HepG2 (cell line): ENCODE results near the gene ACP2. TPM values are rescaled to one million over a fixed set of nuclear protein-coding genes. Genes with fewer than 3 reads are reported as not detected.

Experiments used
- AGO2 ChIP-seq: fragments of 200-400 bp; formaldehyde crosslinking; optimal IDR thresholded peaks from 2 replicates; pipeline ENCODE3; 2017; ENCODE audit warnings: mild to moderate bottlenecking, low read depth, low read length, moderate library complexity
- ARNTL ChIP-seq: sonication (generic); formaldehyde crosslinking; IDR thresholded peaks from 2 replicates; pipeline ENCODE4 v1.4.0; 2020; ENCODE audit warnings: mild to moderate bottlenecking, missing genetic modification reagents
- CTCF ChIP-seq: sonication (generic); formaldehyde crosslinking; IDR thresholded peaks from 2 replicates; pipeline ENCODE4 v1.5.0; 2020; ENCODE audit warnings: mild to moderate bottlenecking, missing genetic modification reagents, moderate library complexity
- ESRRA ChIP-seq: sonication (generic); formaldehyde crosslinking; IDR thresholded peaks from 2 replicates; pipeline ENCODE4 v1.5.1; 2020; ENCODE audit warnings: mild to moderate bottlenecking, low read depth, missing genetic modification reagents
- ETV5 ChIP-seq: IDR thresholded peaks from 2 replicates; pipeline ENCODE4 v1.6.1; 2018; ENCODE audit warnings: missing biosample characterization, missing genetic modification reagents, inconsistent platforms, borderline replicate concordance
- FOXO4 ChIP-seq: sonication (generic); formaldehyde crosslinking; conservative IDR thresholded peaks from 2 replicates; pipeline ENCODE4 v1.8.1; 2023; ENCODE audit warnings: missing genetic modification reagents
- GABPB1 ChIP-seq: IDR thresholded peaks from 2 replicates; pipeline ENCODE4 v1.6.1; 2016; ENCODE audit warnings: mild to moderate bottlenecking, missing genetic modification reagents, moderate library complexity, missing compliant biosample characterization
- GPN1 ChIP-seq: sonication (generic); formaldehyde crosslinking; IDR thresholded peaks from 2 replicates; pipeline ENCODE4 v1.5.1; 2020; ENCODE audit warnings: missing genetic modification reagents, borderline replicate concordance
- LCORL ChIP-seq, 2 experiments: fragments of 450-650 bp in 1 of 2; sonication (generic) in 1 of 2; formaldehyde crosslinking in 1 of 2; IDR thresholded peaks; 2 replicates each; pipeline versions ENCODE4 v1.5.0 to v1.6.1; 2017 to 2020; ENCODE audit warnings: antibody characterized with exemption in 1 of 2, missing genetic modification reagents in 1 of 2
- NAIF1 ChIP-seq: sonication (generic); formaldehyde crosslinking; IDR thresholded peaks from 2 replicates; pipeline ENCODE4 v1.5.0; 2020; ENCODE audit warnings: mild to moderate bottlenecking, missing genetic modification reagents, borderline replicate concordance
- RARG ChIP-seq: sonication (generic); formaldehyde crosslinking; IDR thresholded peaks from 2 replicates; pipeline ENCODE4 v1.4.0; 2020; ENCODE audit warnings: low read depth, mild to moderate bottlenecking, missing genetic modification reagents
- RFXANK ChIP-seq: IDR thresholded peaks from 2 replicates; pipeline ENCODE4 v1.6.1; 2016
- RXRA ChIP-seq: sonication (generic); formaldehyde crosslinking; IDR thresholded peaks from 2 replicates; pipeline ENCODE4 v1.5.1; 2020; ENCODE audit warnings: missing genetic modification reagents
- SMARCE1 ChIP-seq: fragments of 450-650 bp; IDR thresholded peaks from 2 replicates; pipeline ENCODE4 v1.6.1; 2017; ENCODE audit warnings: borderline replicate concordance
- SRY ChIP-seq: sonication (generic); formaldehyde crosslinking; IDR thresholded peaks from 2 replicates; pipeline ENCODE4 v1.8.0; 2022; ENCODE audit warnings: mild to moderate bottlenecking, missing genetic modification reagents
- SYNCRIP ChIP-seq: fragments of 200-400 bp; formaldehyde crosslinking; IDR thresholded peaks from 2 replicates; pipeline ENCODE4 v1.6.1; 2018; ENCODE audit warnings: mild to moderate bottlenecking, low read depth, low read length; ENCODE audit not compliant: insufficient read depth
- TOPORS ChIP-seq: sonication (generic); formaldehyde crosslinking; IDR thresholded peaks from 2 replicates; pipeline ENCODE4 v1.8.0; 2023; ENCODE audit warnings: mild to moderate bottlenecking, missing genetic modification reagents
- ZEB1 ChIP-seq: IDR thresholded peaks from 2 replicates; pipeline ENCODE4 v1.6.1; 2012; ENCODE audit warnings: mild to moderate bottlenecking, low read depth, inconsistent platforms; ENCODE audit not compliant: insufficient replicate concordance
- ZFP90 ChIP-seq: sonication (generic); formaldehyde crosslinking; IDR thresholded peaks from 2 replicates; pipeline ENCODE4 v1.8.0; 2022; ENCODE audit warnings: missing genetic modification reagents, mild to moderate bottlenecking, inconsistent platforms, borderline replicate concordance
- ZKSCAN5 ChIP-seq: sonication (generic); formaldehyde crosslinking; IDR thresholded peaks from 2 replicates; pipeline ENCODE4 v1.5.1; 2020; ENCODE audit warnings: mild to moderate bottlenecking, missing genetic modification reagents
- ZNF567 ChIP-seq: sonication (generic); formaldehyde crosslinking; IDR thresholded peaks from 2 replicates; pipeline ENCODE4 v1.8.1; 2023; ENCODE audit warnings: mild to moderate bottlenecking, missing genetic modification reagents, borderline replicate concordance
- ZNF703 ChIP-seq: sonication (generic); formaldehyde crosslinking; IDR thresholded peaks from 2 replicates; pipeline ENCODE4 v1.5.1; 2020; ENCODE audit warnings: missing genetic modification reagents, mild to moderate bottlenecking, moderate library complexity, borderline replicate concordance
- ZNF746 ChIP-seq: sonication (generic); formaldehyde crosslinking; IDR thresholded peaks from 2 replicates; pipeline ENCODE4 v1.8.0; 2022; ENCODE audit warnings: mild to moderate bottlenecking, missing genetic modification reagents
- polyA plus RNA-seq, 8 experiments: library from polyadenylated mRNA; depleted of rRNA in 3 of 8; stranded (reverse) in 7 of 8; unstranded in 1 of 8; fragments of >200 nt; fragmentation: Illumina TruSeq in 4 of 8; extraction: Trizol in 4 of 8; gene quantifications; 2 replicates each; pipeline versions ENCODE4 v1.2.1 to v1.2.3, GENCODE V29; 2011 to 2016; ENCODE audit warnings: low read depth in 4 of 8, missing spikeins in 1 of 8, mixed read lengths in 1 of 8; ENCODE audit not compliant: insufficient read depth in 1 of 8
- total RNA-seq, 5 experiments: library from RNA; depleted of rRNA; stranded (reverse); fragments of >200 nt; fragmentation: Illumina TruSeq; extraction: Trizol; gene quantifications; 2 replicates each; pipeline ENCODE4 v1.2.3, GENCODE V29; 2016; ENCODE audit warnings: low read depth in 1 of 5
- TF ChIP-seq, protein P1 (sequence below): sonication (generic); formaldehyde crosslinking; IDR thresholded peaks from 2 replicates; pipeline ENCODE4 v1.4.0; 2020; ENCODE audit warnings: missing genetic modification reagents
- TF ChIP-seq, protein P2 (sequence below): sonication (generic); formaldehyde crosslinking; IDR thresholded peaks from 2 replicates; pipeline ENCODE4 v1.4.0; 2020; ENCODE audit warnings: mild to moderate bottlenecking, missing genetic modification reagents
- TF ChIP-seq, protein P3 (sequence below): sonication (generic); formaldehyde crosslinking; IDR thresholded peaks from 2 replicates; pipeline ENCODE4 v1.4.0; 2020; ENCODE audit warnings: mild to moderate bottlenecking, missing genetic modification reagents

ACP2 gene
- total and polyA plus RNA-seq, 2 of the 13 experiments (the other 11 are each of a cell fraction or from before 2014, with no cell fraction given): 17.7 to 20.2 TPM

- TF ChIP-seq CTCF (no peak), SYNCRIP (no peak), SRY (CRISPR knock-in tag) (peak; percentile 76; the same call in 1 of the 2 replicates), RARG (0 out of 2 replicates have a peak, but pooled peaks have one; percentile 46), ETV5 (no peak), TOPORS (no peak), LCORL (IDR thresholded peaks at IDR 0.05) (no peak), LCORL (CRISPR knock-in tag; IDR thresholded peaks at IDR 0.05) (no peak), FOXO4 (CRISPR knock-in tag) (no peak), ESRRA (CRISPR knock-in tag) (no peak), ZNF746 (CRISPR knock-in tag) (peak; percentile 52; the same call in 1 of the 2 replicates), SMARCE1 (no peak), GABPB1 (CRISPR knock-in tag) (no peak), RFXANK (CRISPR knock-in tag) (no peak), ARNTL (CRISPR knock-in tag) (0 out of 2 replicates have a peak, but pooled peaks have one; percentile 23), AGO2 (no peak), RXRA (CRISPR knock-in tag) (0 out of 2 replicates have a peak, but pooled peaks have one; percentile 25), ZNF703 (CRISPR knock-in tag) (no peak), ZFP90 (no peak), ZEB1 (peak; percentile 62), ZKSCAN5 (no peak), GPN1 (CRISPR knock-in tag) (no peak), NAIF1 (no peak), ZNF567 (CRISPR knock-in tag) (no peak)
- TF ChIP-seq, protein P1, sequence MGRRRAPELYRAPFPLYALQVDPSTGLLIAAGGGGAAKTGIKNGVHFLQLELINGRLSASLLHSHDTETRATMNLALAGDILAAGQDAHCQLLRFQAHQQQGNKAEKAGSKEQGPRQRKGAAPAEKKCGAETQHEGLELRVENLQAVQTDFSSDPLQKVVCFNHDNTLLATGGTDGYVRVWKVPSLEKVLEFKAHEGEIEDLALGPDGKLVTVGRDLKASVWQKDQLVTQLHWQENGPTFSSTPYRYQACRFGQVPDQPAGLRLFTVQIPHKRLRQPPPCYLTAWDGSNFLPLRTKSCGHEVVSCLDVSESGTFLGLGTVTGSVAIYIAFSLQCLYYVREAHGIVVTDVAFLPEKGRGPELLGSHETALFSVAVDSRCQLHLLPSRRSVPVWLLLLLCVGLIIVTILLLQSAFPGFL: no peak
- TF ChIP-seq, protein P2, sequence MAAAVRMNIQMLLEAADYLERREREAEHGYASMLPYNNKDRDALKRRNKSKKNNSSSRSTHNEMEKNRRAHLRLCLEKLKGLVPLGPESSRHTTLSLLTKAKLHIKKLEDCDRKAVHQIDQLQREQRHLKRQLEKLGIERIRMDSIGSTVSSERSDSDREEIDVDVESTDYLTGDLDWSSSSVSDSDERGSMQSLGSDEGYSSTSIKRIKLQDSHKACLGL (CRISPR knock-in tag): 0 out of 2 replicates have a peak, but pooled peaks have one; percentile 69
- TF ChIP-seq, protein P3, sequence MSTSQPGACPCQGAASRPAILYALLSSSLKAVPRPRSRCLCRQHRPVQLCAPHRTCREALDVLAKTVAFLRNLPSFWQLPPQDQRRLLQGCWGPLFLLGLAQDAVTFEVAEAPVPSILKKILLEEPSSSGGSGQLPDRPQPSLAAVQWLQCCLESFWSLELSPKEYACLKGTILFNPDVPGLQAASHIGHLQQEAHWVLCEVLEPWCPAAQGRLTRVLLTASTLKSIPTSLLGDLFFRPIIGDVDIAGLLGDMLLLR (CRISPR knock-in tag): peak; percentile 73; the same call in 1 of the 2 replicates
Measured at GRCh38 chr11:47215366-47215910, 33.2 kb downstream of the ACP2 start (continued).
